Loucy (cell line): ENCODE results near the gene UVRAG.

Source experiments
- H2AFZ ChIP-seq: fragments of 200-600 bp; sonication (generic); 2 replicates; pipeline ENCODE4 v1.6.0; 2016; ENCODE audit warnings: antibody characterized with exemption, mild to moderate bottlenecking, low read length, moderate library complexity
- H3F3A ChIP-seq: fragments of 200-600 bp; 2 replicates; pipeline ENCODE4 v1.6.0; 2016; ENCODE audit warnings: antibody characterized with exemption, low read depth, mild to moderate bottlenecking
- H3K27me3 ChIP-seq: fragments of 200-600 bp; sonication (generic); 2 replicates; pipeline ENCODE4 v1.6.1; 2014; ENCODE audit warnings: low read length, mild to moderate bottlenecking; ENCODE audit not compliant: insufficient read depth, poor library complexity, severe bottlenecking
- H3K36me3 ChIP-seq: fragments of 200-600 bp; sonication (generic); 2 replicates; pipeline ENCODE4 v1.6.1; 2016; ENCODE audit warnings: low read length; ENCODE audit not compliant: insufficient read depth
- H3K4me1 ChIP-seq: fragments of 200-600 bp; sonication (generic); 2 replicates; pipeline ENCODE4 v1.5.1; 2014; ENCODE audit warnings: low read length, mild to moderate bottlenecking; ENCODE audit not compliant: insufficient read depth, poor library complexity, severe bottlenecking
- H3K4me2 ChIP-seq: fragments of 200-600 bp; sonication (generic); 2 replicates; pipeline ENCODE4 v1.6.0; 2014; ENCODE audit warnings: antibody characterized with exemption, low read length, low read depth, mild to moderate bottlenecking; ENCODE audit not compliant: poor library complexity, severe bottlenecking
- H3K4me3 ChIP-seq: fragments of 200-600 bp; sonication (generic); 2 replicates; pipeline ENCODE4 v1.5.1; 2014; ENCODE audit warnings: low read length, mild to moderate bottlenecking, mixed read lengths; ENCODE audit not compliant: poor library complexity, severe bottlenecking
- H3K79me2 ChIP-seq: fragments of 200-600 bp; sonication (generic); 2 replicates; pipeline ENCODE4 v1.6.1; 2014; ENCODE audit warnings: low read length; ENCODE audit not compliant: insufficient read depth
- H3K9ac ChIP-seq: fragments of 200-600 bp; sonication (generic); 2 replicates; pipeline ENCODE4 v1.6.0; 2014; ENCODE audit warnings: mild to moderate bottlenecking, low read depth, low read length, moderate library complexity; ENCODE audit not compliant: poor library complexity, severe bottlenecking
- H3K9me2 ChIP-seq: fragments of 200-600 bp; sonication (generic); replicated peaks from 2 replicates; pipeline ENCODE4 v1.6.1; 2016; ENCODE audit warnings: low read depth, low read length, mixed read lengths
- H3K9me3 ChIP-seq: fragments of 200-600 bp; sonication (generic); 2 replicates; pipeline ENCODE4 v1.6.1; 2014; ENCODE audit warnings: mild to moderate bottlenecking, antibody characterized with exemption, low read length, low read depth; ENCODE audit not compliant: insufficient read depth
- H4K20me1 ChIP-seq: fragments of 200-600 bp; sonication (generic); 2 replicates; pipeline ENCODE4 v1.6.0; 2014; ENCODE audit warnings: antibody characterized with exemption, low read length, mild to moderate bottlenecking; ENCODE audit not compliant: insufficient read depth, poor library complexity, severe bottlenecking
- EZH2phosphoT487 ChIP-seq: fragments of 200-600 bp; IDR thresholded peaks from 2 replicates; pipeline ENCODE4 v1.6.1; 2018; ENCODE audit warnings: antibody characterized with exemption, mild to moderate bottlenecking, moderate library complexity, borderline replicate concordance
- TF ChIP-seq, protein P1 (sequence below): fragments of 200-600 bp; sonication (generic); conservative IDR thresholded peaks from 2 replicates; pipeline ENCODE4 v1.5.1; 2014; ENCODE audit warnings: mild to moderate bottlenecking, antibody characterized with exemption, low read length

UVRAG gene

DNA sequence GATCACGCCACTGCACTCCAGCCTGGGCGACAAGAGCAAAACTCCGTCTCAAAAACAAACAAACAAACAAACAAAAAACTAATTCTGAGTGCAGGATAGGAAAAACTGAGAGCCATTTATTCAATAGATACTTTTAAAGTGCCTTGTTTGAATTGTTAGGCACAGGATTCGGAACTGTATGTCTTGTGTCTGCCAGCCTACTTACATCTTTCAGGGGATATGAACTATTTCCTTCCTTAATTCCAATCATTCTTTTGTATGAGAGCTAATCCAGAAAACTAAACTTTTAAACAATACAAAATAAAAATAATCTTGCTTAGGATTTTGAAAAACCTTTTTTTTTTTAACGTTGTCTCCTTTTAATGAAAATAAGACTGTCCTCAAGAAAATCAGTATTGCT lies 12.6 kb downstream of the UVRAG start:
- peaks cover 67% of the 10 kb centered on the region for H3K79me2 ChIP-seq
- no peak overlapping the region for H3K9ac ChIP-seq
- H3K27me3 ChIP-seq: no peaks in the 10 kb centered on the region
- H3F3A ChIP-seq: no peaks in the 10 kb centered on the region
- TF ChIP-seq EZH2phosphoT487: no peak
- TF ChIP-seq, protein P1, sequence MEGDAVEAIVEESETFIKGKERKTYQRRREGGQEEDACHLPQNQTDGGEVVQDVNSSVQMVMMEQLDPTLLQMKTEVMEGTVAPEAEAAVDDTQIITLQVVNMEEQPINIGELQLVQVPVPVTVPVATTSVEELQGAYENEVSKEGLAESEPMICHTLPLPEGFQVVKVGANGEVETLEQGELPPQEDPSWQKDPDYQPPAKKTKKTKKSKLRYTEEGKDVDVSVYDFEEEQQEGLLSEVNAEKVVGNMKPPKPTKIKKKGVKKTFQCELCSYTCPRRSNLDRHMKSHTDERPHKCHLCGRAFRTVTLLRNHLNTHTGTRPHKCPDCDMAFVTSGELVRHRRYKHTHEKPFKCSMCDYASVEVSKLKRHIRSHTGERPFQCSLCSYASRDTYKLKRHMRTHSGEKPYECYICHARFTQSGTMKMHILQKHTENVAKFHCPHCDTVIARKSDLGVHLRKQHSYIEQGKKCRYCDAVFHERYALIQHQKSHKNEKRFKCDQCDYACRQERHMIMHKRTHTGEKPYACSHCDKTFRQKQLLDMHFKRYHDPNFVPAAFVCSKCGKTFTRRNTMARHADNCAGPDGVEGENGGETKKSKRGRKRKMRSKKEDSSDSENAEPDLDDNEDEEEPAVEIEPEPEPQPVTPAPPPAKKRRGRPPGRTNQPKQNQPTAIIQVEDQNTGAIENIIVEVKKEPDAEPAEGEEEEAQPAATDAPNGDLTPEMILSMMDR: no peak
- H3K4me1 ChIP-seq: peaks cover 4% of the 10 kb centered on the region
- no peaks in the 10 kb centered on the region for H3K36me3 ChIP-seq
- H3K9me3 ChIP-seq: no peaks in the 10 kb centered on the region
- H3K4me3 ChIP-seq: no peak overlapping the region
- H2AFZ ChIP-seq: no peak overlapping the region
- H3K9me2 ChIP-seq: no peaks in the 10 kb centered on the region
- no peak overlapping the region for H3K4me2 ChIP-seq
- H4K20me1 ChIP-seq: peaks cover 13% of the 10 kb centered on the region

DNA sequence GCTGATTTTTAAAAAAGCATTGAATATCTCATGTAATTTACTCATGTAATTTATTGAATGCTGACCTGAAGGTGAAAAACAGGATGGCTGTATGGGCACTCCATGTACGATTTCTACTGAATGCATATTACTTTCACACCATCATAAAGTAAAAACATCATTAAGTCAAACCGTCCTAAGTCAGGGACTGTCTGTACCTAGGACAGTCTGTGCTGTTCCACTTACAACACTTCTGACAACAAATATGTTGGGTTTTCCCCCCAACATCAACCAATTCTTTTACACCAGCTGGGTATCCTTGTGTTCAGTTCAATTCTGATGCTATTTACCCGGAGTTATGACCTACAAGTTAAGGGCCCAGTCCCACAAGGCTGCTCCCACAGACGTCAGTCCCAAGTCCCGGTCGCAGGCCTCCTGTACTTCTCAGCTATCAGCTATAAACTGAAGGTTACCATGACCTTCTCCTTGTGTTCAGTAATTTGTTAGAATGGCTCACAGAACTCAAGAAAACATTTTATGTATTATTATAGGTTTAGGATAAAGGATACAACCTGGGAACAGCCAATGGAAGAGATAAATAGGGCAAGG lies 17.0 kb downstream of the UVRAG start:
- Histone ChIP-seq H3K9me3 (no peaks in the 10 kb centered on the region), H3K36me3 (no peaks in the 10 kb centered on the region), H3K27me3 (no peaks in the 10 kb centered on the region), H3K4me2 (no peak overlapping the region), H3K9ac (no peak overlapping the region), H3K79me2 (peaks cover 54% of the 10 kb centered on the region), H3K9me2 (no peaks in the 10 kb centered on the region), H3K4me3 (no peak overlapping the region), H4K20me1 (peaks cover 12% of the 10 kb centered on the region), H3F3A (no peaks in the 10 kb centered on the region), H2AFZ (no peak overlapping the region), H3K4me1 (peaks cover 7% of the 10 kb centered on the region)
- TF ChIP-seq EZH2phosphoT487: no peak
- TF ChIP-seq, protein P1: no peak

DNA sequence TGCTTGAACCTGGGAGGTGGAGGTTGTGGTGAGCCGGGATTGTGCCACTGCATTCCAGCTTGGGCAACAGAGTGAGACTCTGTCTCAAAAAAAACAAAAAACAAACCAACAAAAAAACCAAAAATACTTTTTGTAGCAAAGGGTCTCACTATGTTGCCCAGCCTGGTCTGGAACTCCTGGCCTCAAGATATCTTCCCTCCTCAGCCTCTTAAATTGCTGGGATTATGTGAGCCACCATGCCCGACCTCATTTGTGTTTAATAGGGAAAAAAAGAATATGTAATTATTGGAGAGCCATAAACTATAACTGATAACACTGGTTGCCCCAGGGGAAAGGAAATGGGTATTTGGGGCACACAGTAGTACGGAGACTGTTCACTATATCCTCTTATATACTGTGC lies 19.7 kb downstream of the UVRAG start:
- H3K79me2 ChIP-seq: peaks cover 40% of the 10 kb centered on the region

More for the DNA sequence above, 19.7 kb downstream of the UVRAG start:
- no peak overlapping the region for H3K4me3 ChIP-seq
- H3K9me2 ChIP-seq: no peaks in the 10 kb centered on the region
- no peaks in the 10 kb centered on the region for H3K27me3 ChIP-seq
- peaks cover 7% of the 10 kb centered on the region for H3K4me1 ChIP-seq
- H3K9me3 ChIP-seq: no peaks in the 10 kb centered on the region
- H3K9ac ChIP-seq: no peak overlapping the region
- no peaks in the 10 kb centered on the region for H3F3A ChIP-seq
- H3K4me2 ChIP-seq: no peak overlapping the region
- TF ChIP-seq, protein P1: no peak
- TF ChIP-seq EZH2phosphoT487: no peak
- H4K20me1 ChIP-seq: peaks cover 4% of the 10 kb centered on the region
- H3K36me3 ChIP-seq: peaks cover 6% of the 10 kb centered on the region; the same call in 1 of the 2 replicates
- no peak overlapping the region for H2AFZ ChIP-seq
